GM12892 (cell line): ENCODE data around the gene PRPSAP2.

Source experiments
- POLR2A ChIP-seq: IDR thresholded peaks from 2 replicates; pipeline ENCODE4 v1.6.1; 2011; ENCODE audit warnings: low read depth, low read length, control low read depth
- POLR2AphosphoS5 ChIP-seq: IDR thresholded peaks from 2 replicates; pipeline ENCODE4 v1.6.1; 2011; ENCODE audit warnings: low read depth, low read length, control low read depth
- TAF1 ChIP-seq: IDR thresholded peaks from 2 replicates; pipeline ENCODE4 v1.6.1; 2011; ENCODE audit warnings: low read depth, mild to moderate bottlenecking, control low read depth, low read length, borderline replicate concordance

DNA sequence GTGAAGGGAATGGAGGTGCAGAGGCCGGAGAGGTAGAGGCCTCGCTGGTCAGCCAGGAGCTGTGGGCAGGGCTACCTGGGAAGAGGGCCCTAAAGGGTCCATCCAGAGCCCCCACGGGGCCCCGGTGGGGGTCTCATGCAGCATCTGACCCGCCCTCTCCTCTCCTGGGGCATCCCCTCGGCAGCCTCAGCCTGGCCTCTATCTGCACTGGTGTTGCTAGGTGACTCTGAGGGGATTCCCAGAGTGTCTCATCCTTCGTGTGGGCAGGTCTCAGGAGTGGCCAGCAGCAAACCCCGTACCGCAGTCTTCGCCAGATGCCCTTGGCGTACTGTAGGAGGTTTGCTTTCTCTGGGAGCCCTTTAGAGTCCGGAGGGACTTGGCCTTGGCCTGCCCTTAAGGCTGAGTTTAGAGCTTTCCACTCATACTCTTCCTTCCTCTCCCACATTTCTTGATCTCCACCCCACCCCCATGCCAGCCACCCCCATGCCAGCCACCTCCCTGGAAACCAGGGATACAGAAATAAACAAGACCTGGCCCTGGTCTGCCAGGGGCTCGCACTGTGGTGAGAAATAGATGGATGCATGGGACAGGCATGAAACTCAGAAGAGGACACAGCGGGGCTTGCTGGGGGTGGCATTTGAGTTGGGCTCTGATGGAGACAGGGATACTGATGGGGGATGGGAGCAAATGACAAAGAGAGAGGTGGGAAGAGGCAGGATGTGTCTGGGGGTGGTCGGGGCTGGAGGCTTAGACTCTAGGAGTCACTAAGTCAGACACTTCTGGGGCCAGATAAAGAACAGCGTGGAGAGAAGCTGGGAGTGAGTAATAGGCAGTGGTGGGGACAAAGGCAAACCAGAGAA is 103.9 kb downstream of the PRPSAP2 start:
- TF ChIP-seq TAF1 (no peak), POLR2AphosphoS5 (no peak), POLR2A (no peak)
